Liver (tissue), 3 donors: Measurements from ENCODE around the gene HOXB9.

Source experiments
- CTCF ChIP-seq: fragments of 150-350 bp; IDR thresholded peaks from 2 replicates; pipeline ENCODE4 v1.5.1; 2017; ENCODE audit warnings: improper control_type of control experiment, low read depth, low read length; ENCODE audit not compliant: missing input control
- EGR1 ChIP-seq, 2 donors: IDR thresholded peaks; 2 replicates each; pipeline ENCODE4 v1.6.1; 2016 to 2018; ENCODE audit warnings: antibody characterized with exemption in 2 of 2, low read depth in 2 of 2
- FOXA2 ChIP-seq: IDR thresholded peaks from 2 replicates; pipeline ENCODE4 v1.6.1; 2016; ENCODE audit warnings: antibody characterized with exemption
- GABPA ChIP-seq, 2 donors: IDR thresholded peaks in 1 of 2; conservative IDR thresholded peaks in 1 of 2; 2 replicates each; pipeline ENCODE4 v1.6.1; 2016; ENCODE audit warnings: antibody characterized with exemption in 2 of 2, mild to moderate bottlenecking in 1 of 2, moderate library complexity in 1 of 2
- MAX ChIP-seq: IDR thresholded peaks from 2 replicates; pipeline ENCODE4 v1.6.1; 2016; ENCODE audit warnings: antibody characterized with exemption
- RAD21 ChIP-seq, 2 donors: IDR thresholded peaks; 2 replicates each; pipeline ENCODE4 v1.6.1; 2016; ENCODE audit warnings: antibody characterized with exemption in 2 of 2, mild to moderate bottlenecking in 2 of 2
- RXRA ChIP-seq, 2 donors: IDR thresholded peaks; 2 replicates each; pipeline ENCODE4 v1.6.1; 2017 to 2018; ENCODE audit warnings: antibody characterized with exemption in 2 of 2, mild to moderate bottlenecking in 1 of 2
- SP1 ChIP-seq: IDR thresholded peaks from 2 replicates; pipeline ENCODE4 v1.6.1; 2018; ENCODE audit warnings: antibody characterized with exemption, mild to moderate bottlenecking
- TAF1 ChIP-seq: conservative IDR thresholded peaks from 2 replicates; pipeline ENCODE4 v1.6.1; 2016; ENCODE audit warnings: antibody characterized with exemption, mild to moderate bottlenecking
- YY1 ChIP-seq: IDR thresholded peaks from 2 replicates; pipeline ENCODE4 v1.6.1; 2016; ENCODE audit warnings: antibody characterized with exemption, mild to moderate bottlenecking
- TF ChIP-seq, protein P1 (sequence below): IDR thresholded peaks from 2 replicates; pipeline ENCODE4 v1.6.1; 2016; ENCODE audit warnings: antibody characterized with exemption, mild to moderate bottlenecking
- TF ChIP-seq, protein P2 (sequence below): IDR thresholded peaks from 2 replicates; pipeline ENCODE4 v1.6.1; 2016; ENCODE audit warnings: antibody characterized with exemption
- TF ChIP-seq, protein P3 (sequence below): IDR thresholded peaks from 2 replicates; pipeline ENCODE4 v1.6.1; 2016; ENCODE audit warnings: antibody characterized with exemption
- donor health status: healthy.
- donor health status: healthy.

DNA sequence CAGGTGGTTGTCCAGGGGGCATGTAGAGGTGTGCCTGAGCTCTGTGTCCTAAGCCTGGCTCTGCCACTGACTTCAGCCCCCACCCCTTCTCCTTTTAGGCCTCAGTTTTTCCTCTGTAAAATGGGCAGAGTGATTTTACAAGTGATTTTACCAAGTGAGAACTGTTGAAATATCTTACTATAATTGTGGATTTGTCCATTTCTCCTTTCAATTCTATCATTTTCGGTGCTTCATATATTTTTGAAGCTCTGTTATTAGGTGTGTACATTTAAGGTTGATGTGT, 21.7 kb upstream of the HOXB9 start:
- TF ChIP-seq MAX: no peak
- no peak for TF ChIP-seq CTCF
- TF ChIP-seq RAD21 (IDR thresholded peaks at IDR 0.05): no peak
- TF ChIP-seq RXRA (IDR thresholded peaks at IDR 0.05): no peak
- no peak for TF ChIP-seq SP1
- TF ChIP-seq, protein P1, sequence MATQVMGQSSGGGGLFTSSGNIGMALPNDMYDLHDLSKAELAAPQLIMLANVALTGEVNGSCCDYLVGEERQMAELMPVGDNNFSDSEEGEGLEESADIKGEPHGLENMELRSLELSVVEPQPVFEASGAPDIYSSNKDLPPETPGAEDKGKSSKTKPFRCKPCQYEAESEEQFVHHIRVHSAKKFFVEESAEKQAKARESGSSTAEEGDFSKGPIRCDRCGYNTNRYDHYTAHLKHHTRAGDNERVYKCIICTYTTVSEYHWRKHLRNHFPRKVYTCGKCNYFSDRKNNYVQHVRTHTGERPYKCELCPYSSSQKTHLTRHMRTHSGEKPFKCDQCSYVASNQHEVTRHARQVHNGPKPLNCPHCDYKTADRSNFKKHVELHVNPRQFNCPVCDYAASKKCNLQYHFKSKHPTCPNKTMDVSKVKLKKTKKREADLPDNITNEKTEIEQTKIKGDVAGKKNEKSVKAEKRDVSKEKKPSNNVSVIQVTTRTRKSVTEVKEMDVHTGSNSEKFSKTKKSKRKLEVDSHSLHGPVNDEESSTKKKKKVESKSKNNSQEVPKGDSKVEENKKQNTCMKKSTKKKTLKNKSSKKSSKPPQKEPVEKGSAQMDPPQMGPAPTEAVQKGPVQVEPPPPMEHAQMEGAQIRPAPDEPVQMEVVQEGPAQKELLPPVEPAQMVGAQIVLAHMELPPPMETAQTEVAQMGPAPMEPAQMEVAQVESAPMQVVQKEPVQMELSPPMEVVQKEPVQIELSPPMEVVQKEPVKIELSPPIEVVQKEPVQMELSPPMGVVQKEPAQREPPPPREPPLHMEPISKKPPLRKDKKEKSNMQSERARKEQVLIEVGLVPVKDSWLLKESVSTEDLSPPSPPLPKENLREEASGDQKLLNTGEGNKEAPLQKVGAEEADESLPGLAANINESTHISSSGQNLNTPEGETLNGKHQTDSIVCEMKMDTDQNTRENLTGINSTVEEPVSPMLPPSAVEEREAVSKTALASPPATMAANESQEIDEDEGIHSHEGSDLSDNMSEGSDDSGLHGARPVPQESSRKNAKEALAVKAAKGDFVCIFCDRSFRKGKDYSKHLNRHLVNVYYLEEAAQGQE: no peak
- TF ChIP-seq, protein P2, sequence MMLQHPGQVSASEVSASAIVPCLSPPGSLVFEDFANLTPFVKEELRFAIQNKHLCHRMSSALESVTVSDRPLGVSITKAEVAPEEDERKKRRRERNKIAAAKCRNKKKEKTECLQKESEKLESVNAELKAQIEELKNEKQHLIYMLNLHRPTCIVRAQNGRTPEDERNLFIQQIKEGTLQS: no peak
- no peak for TF ChIP-seq GABPA (IDR thresholded peaks at IDR 0.05 in 1 of 2, conservative IDR thresholded peaks at IDR 0.05 in 1 of 2)
- no peak for TF ChIP-seq EGR1 (IDR thresholded peaks at IDR 0.05; ENCODE audit: low read depth in 2 of 2)
- no peak for TF ChIP-seq YY1
- no peak for TF ChIP-seq TAF1
- TF ChIP-seq, protein P3, sequence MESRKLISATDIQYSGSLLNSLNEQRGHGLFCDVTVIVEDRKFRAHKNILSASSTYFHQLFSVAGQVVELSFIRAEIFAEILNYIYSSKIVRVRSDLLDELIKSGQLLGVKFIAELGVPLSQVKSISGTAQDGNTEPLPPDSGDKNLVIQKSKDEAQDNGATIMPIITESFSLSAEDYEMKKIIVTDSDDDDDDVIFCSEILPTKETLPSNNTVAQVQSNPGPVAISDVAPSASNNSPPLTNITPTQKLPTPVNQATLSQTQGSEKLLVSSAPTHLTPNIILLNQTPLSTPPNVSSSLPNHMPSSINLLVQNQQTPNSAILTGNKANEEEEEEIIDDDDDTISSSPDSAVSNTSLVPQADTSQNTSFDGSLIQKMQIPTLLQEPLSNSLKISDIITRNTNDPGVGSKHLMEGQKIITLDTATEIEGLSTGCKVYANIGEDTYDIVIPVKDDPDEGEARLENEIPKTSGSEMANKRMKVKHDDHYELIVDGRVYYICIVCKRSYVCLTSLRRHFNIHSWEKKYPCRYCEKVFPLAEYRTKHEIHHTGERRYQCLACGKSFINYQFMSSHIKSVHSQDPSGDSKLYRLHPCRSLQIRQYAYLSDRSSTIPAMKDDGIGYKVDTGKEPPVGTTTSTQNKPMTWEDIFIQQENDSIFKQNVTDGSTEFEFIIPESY: no peak
- TF ChIP-seq FOXA2: no peak
